GM04503 (cell line): ENCODE results near the gene RNF112.
"Not testable (repeated sequence)": the region's sequence is repeated elsewhere in the genome, so short reads cannot be mapped to it uniquely, and the experiment has no call there.

ENCODE experiments used
- DNase-seq: peaks from one replicate; pipeline ENCODE4 v3.0.0-alpha.2; 2012; ENCODE audit warnings: low read depth

The RNF112 gene

DNA sequence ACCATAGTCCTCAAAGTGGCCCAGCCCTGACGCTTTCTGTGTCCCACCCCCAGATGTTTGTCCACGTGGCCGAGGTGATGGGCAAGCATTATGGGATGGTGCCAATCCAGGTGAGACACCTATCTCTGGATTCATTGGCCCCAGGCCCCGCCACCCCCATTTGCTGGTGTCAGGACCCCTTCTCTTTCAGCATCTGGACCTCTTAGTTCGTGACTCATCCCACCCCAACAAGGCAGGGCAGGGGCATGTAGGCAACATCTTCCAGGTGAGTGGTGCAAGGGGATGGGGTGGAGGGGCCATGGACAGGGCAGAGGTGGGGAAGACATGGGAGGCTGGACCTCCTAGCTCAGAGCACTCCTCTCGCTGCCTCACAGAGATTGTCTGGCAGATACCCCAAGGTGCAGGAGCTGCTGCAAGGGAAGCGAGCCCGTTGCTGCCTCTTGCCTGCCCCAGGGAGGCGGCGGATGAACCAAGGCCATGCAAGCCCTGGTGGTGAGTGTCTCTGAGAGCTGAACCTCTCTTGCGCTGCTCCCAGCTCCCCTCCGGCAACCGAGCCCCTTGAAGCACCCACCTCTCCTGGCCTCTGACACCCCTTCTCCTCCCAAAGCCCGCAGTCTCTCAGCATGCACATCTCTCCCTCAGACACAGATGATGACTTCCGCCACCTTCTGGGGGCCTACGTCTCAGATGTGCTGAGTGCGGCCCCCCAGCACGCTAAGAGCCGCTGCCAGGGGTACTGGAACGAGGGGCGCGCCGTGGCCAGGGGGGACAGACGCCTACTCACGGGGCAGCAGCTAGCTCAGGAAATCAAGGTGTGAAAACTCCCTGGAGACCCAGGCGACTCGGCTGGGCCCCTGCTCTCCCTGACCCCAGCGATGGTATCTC, 3.6 kb downstream of the RNF112 start:
- DNase-seq = no peak

DNA sequence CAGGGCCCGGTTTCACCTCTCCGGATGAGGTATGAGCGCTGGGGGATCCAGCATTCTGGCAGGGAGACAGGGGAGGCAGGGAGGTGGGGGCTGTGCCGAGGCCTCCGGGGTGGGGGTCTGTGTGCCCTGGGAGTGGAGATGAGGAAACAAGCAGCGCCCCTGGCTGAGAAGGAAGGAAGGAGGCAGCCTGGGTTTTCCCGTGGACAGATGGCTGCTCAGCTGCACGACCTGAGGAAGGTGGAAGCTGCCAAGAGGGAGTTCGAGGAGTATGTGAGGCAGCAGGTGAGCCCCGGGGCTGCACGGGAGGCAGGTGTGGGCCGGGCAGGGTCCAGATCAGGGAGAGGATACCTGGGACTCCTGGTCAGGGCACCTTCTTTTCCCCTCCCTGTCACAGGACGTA, 4.3 kb downstream of the RNF112 start:
- DNase-seq = no peak

DNA sequence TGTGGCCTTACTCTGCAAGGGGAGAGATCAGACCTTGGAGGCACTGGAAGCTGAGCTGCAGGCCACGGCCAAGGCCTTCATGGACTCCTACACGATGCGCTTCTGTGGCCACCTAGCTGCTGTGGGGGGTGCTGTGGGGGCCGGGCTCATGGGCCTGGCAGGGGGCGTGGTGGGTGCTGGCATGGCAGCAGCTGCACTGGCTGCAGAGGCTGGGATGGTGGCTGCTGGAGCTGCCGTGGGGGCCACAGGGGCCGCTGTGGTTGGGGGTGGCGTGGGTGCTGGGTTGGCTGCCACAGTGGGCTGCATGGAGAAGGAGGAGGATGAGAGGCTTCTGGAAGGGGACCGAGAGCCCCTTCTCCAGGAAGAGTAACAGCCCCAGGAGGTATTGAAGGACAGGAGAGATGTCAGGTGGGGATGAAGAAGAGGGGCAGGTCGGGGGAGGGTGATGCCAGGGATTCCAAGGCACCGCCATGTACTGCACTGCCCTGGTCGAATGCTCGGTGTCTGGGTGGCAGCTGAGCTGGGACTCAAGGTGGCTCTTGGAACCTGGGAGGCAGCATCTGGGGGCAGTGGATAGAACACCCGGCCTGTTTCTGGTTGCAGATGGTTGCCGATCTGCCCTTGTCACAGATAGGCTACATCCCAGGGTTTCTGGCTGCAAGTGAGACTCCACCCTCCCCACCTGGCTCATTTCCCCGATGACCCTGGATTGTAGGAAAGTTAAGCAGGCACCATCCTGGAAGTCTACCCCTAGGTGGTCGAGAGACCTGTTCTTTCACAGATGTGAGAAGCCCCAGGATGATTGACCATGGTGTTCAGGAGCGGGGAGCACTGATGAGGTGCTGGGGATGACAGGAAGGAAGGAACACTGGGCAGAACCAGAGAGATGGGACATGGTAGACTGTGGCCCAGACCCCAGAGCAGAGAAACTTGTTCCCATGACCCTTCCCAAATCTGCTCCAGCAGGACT, 5.1 kb downstream of the RNF112 start:
- no peak for DNase-seq

DNA sequence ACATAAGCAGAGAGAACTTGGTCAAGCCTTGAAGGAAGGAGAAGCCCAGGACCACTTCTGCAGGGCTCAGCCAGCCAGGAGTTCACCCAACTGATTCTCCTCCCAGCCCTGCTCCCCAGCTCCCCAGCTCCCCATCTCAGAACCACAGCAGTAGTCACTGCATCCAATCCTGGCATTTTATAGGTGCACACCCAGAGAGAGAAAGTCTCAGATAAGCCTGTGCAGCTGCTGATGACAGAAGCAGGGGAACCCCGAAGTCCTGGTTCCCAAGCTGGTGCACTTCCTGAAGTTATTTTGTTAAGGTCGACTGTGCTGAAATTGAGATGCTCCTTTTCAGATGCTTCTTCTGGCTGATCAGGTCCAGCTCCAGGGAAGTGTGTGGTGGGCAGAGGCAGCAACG, 6.6 kb downstream of the RNF112 start:
- DNase-seq = no peak

DNA sequence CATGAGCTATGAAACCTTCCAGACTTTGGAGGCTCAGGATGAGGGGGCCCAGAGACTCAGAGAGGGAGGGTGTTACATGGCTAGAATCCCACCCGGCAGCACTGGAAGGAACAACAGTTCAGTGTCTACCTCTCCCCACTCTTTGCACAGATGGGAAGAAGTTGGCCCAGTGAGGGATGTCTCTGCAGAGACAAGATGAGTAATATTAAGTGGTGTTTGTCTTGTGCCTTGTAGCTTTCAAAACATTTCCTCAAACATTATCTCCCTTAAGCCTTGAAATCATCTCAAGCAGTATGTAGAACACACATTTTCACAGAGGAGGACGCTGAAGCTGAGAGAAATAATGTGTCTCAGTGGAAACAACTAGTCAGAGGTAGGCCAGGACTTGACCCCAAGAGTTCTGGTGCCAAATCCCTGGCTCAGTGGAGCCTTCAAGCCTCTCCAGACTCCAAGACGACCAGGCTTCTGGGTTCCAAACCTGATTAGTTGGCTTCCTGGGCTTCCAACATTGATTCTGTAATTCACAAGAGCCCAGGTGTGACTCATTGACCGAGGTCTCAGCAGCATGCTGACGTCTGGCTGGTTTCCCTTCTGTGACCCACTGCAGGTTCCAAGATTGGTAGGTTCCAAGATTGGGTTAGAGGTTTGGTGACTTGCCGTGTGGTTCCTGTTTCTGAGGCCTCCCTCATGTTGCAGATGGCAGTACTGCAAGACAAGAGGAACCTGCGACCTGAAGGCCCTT, 7.4 kb downstream of the RNF112 start:
- DNase-seq = no peak

DNA sequence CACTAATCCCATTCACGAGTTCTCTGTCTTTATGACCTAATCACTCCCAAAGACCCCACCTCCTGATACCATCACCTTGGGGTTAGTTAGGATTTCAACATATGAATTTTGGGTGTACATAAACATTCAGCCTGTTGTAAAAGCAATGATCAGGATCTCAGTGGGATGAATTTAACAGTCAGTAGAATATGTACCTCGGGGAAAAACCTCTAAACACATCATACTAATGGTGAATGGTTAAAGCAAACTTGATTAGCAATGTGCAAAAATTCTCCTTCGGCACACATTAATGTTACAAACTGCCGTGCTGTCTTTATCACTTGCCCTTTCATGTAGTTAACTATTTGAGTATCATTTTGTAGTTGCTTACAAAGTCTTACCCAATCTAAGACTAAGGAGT, 10.2 kb downstream of the RNF112 start:
- no peak for DNase-seq

DNA sequence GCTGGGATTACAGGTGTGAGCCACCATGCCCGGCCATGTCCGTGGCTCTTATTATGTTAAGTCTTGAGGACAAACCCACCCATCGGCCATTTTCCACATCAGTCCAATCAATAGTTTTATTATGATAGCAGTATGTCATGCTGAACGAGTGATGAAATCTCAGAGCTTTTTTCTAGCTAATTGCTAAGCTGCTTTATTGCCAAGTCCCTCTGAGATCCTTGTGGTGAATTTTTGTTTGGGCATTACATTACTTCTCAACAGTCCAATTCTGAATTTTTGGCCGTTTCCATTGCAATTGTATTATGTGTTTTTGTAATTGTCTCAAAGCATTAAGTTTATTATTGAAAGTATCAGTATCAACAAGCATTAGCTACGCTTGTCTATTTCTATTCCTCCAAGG, 10.9 kb downstream of the RNF112 start:
- no peak for DNase-seq

DNA sequence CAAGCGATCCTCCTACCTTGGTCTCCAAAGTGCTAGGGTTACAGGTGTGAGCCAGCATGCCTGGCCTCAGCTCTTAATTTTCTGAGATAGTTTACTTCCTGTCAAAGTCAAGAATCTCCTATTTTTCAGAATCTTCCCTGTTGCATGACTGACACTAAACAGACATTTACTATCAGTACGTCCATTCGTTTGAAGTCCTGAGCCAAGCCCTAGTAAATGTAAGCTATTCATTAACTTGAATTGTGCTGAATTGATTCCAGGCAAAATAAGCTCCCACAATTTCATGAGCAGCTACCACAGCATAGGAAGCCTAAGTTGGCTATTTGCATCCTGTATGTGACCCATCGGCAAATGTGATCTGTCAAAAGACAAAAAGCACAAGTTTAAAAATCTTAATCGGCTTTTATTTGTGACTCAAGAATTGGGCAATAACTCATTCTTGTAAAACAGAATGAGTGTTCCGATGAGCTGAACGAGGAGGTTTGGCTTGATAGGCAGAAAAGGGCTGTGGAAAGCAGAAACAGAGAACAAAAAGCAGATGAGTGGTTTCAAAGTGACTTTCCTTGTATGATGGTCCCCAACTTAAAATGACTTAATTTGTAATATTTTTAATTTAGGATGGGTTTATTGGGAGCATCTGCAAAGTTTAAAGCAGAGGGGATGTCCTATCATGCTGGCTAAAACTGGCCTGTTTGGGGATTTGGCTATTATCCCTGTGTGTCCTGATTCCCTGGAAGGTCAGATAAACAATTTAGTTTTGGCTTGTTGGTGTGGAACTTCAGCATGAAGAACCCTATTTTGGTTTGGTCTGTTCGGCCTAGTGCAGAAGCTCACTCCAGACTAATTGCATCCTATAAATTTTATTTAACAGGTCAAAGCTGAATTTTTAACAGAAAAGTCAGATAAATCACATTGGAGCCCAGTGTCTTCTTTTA, 14.2 kb downstream of the RNF112 start:
- DNase-seq = no peak

DNA sequence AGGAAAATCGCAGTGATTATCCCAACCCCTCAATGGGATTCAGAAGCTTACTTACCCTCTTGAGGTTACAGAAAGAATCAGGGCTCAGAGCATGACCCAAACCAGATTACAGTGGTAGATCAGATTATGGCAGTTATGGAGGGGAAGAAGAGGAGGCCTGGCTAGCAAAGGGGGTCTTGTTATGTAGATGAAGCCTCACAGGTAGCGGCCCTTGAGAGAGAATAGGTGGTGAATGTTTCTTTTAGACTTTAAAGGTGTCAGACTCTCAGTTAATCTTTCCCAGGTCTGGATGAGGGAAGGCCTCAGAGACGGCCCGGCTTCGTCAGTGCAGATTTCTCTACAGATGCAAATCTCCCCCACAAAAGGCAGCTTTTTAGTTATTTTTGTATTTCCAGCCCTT, 15.6 kb downstream of the RNF112 start:
- no peak for DNase-seq

DNA sequence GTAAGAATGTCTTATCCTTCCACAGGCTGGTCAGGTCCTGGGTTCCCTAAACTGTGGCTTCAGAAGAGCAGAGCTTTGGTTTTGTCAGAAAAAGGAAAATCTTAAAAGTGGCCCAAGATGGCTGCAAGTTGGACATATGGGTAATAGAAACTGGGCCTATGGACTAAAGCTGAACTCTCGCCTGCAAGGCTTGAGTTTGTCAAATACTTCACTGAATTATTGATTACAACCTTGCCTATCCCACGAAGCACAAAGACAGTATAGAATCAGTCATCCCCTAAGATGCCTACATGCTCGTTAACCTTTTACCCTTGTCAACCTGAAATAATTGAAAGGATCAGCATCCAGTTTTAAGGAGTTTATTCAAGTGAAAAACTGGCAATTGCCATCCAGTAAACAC, 20.7 kb downstream of the RNF112 start:
- DNase-seq = no peak

DNA sequence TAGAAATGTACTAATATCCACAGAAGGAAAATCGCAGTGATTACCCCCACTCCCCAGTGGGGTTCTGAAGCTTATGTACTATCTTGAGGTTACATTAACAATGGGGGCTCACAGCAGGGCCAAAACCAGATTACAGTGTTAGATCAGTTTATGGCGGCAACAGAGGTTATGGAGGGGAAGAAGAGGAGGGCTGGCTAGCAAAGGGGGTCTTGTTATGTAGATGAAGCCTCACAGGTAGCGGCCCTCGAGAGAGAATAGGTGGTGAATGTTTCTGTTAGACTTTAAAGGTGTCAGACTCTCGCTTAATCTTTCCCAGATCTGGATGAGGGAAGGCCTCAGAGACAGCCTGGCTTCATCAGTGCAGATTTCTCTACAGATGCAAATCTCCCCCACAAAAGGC, 22.2 kb downstream of the RNF112 start:
- DNase-seq = no peak

DNA sequence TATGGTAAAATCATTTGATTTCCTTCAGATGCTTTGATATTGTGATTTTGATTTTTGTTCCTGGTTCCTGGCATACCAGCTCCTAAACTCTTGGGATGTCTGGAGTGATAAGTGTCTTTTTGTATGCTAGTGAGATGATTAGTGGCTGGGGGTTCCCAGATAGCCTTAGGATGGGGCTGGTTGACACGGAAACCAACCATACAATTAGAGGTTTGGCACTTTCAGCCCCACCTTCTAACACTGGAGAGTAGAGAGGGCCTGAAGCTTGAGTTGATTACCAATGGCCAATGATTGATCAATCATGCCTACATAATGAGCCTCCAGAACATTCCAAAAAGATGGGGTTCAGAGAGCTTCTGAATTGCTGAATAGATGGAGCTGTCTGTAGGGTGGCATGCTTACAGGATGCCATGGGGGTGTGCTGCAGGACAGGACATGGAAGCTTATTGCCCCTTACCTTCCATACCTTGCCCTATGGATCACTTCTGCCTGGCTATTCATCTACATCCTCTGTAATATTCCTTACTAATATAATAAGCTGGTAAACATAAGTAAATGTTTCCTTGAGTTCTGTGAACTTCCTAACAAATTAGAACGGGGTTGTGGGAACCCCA, 22.8 kb downstream of the RNF112 start:
- no peak for DNase-seq

DNA sequence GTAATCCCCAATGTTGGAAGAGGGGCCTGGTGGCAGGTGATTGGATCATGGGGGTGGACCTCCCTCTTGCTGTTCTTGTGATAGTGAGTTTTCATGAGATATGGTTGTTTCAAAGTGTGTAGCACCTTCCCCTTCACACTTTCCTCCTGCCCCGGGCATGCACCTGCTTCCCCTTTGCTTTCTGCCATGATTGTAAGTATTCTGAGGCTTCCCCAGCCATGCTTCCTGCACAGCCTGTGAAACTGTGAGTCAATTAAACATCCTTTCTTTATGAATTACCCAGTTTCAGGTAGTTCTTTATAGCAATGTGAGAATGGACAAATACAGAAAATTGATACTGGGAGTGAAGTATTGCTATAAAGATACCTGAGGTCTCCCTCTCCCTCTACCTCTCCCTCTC, 29.4 kb downstream of the RNF112 start:
- DNase-seq = no peak

DNA sequence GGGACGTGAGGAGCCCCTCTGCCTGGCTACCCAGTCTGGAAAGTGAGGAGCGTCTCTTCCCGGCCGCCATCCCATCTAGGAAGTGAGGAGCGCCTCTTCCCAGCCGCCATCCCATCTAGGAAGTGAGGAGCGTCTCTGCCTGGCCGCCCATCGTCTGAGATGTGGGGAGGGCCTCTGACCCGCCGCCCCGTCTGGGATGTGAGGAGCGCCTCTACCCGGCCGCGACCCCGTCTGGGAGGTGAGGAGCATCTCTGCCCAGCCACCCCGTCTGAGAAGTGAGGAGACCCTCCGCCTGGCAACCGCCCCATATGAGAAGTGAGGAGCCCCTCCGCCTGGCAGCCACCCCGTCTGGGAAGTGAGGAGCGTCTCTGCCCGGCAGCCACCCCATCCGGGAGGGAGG, 30.3 kb downstream of the RNF112 start:
- not testable (repeated sequence) for DNase-seq

DNA sequence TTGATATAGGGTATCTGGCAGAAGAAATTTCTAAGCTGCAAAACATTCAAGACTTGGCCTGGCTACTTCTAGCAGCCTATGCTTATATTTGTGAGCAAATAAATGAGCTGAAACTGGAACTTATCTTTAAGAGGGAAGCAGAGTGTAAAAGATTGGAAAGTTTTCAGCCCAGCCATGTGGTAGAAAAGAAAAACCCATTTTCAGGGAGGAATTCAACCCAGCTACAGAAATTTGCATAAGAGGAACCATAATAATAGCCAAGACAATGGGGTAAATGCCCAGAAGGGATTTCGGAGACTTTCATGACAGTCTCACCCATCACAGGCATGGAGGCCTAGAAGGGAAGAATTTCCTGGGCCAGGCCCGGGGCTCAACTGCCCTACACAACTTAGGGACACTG, 31.7 kb downstream of the RNF112 start:
- DNase-seq = no peak

DNA sequence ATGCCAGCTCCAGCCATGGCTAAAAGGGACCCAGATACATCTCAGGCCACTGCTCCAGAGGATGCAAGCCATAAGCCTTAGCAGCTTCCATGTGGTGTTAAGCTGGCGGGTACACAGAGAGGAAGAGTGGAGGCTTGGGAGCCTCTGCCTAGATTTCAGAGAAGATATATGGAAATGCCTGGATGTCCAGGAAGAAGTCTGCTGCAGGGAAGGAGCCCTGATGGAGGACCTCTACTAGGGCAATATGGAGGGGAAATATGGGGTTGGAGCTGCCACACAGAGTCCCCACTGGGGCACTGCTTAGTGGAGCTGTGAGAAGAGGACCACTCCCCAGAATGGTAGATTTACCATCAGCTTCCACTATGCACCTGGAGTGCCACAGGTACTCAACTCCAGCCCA, 32.1 kb downstream of the RNF112 start:
- DNase-seq = no peak

DNA sequence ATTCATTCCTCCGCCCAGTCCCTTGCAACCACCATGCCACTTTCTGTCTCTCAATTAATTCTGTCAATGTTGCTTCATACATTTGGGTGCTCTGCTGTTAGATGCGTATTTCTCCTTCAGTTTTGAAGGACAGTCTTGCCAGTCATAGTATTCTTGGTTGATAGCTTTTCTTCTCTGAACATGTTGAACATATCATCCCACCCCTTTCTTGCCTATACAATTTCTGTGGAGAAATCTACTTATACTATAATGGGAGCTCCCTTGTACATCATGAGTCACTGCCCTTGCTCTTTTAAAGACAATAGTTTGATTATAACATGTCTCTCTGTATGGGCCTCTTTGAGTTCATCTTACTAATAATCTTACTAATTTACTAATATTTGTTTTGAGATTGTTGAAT, 34.1 kb downstream of the RNF112 start:
- DNase-seq = no peak

DNA sequence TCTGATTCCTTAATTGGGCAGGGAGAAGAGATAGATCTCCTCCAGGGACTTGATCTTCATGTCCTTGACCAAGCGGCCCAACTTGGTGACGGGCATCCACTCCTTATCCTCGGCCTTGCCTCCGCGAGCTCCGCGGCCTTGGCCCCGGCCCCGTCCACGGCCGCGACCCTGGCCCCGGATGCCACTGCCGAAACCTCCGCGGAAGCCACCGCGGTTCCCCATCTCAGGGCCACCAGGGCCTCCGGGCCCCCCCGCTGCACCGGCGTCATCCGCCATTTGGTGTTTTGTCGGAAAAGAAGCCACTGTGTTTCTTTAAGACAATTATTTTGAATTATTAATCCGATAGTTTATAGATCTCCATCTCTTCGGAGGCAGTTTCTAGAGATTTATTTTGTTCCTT, 35.5 kb downstream of the RNF112 start:
- DNase-seq = not testable (repeated sequence)

DNA sequence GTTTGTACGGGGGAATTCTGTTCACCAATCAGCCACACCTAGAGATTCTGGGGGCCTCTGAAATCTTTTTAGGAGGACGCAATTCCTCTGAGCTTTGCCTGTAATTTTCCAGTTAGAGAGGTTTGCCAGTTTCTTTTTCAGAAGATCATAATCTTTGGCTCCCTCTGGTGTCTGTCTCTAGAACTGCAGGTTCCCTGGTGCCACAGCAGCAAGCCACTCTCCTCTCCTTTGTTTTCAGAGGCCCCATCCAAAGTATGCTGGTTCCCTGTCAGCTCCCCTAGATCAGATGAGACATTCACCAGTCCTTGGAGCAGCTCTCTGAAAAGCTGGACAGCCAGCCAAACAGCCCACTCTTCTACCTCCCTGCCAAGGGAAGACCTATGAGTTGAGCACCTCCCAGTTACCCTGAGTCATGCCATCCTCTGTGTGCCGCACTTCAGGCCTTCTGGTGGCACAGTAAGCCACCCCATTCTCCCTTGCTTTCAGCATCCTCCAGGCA, 36.1 kb downstream of the RNF112 start:
- DNase-seq = no peak
